Omental fat pad (tissue), 4 donors: ENCODE data around the gene MARCKSL1. TPM values are rescaled to one million over a fixed set of nuclear protein-coding genes. Genes with fewer than 3 reads are reported as not detected.
"Not testable (repeated sequence)": the region's sequence is repeated elsewhere in the genome, so short reads cannot be mapped to it uniquely, and the experiment has no call there.

ENCODE experiments used
- ATAC-seq: fragments of 150-250 bp; one replicate; pipeline ENCODE4 v1.9.1; 2016; ENCODE audit warnings: mild to moderate bottlenecking, moderate library complexity; ENCODE audit not compliant: low FRiP score
- DNase-seq: peaks from one replicate; pipeline ENCODE4 v3.0.0-alpha.2; 2019; ENCODE audit warnings: low spot score
- total RNA-seq, 4 donors: library from RNA; depleted of rRNA; stranded (reverse); fragments of >200 nt; gene quantifications; one replicate each; pipeline ENCODE4 v1.1.0, GENCODE V29; 2016
- TF ChIP-seq, protein P1 (sequence below), 3 donors: fragments of 450-650 bp; IDR thresholded peaks; one replicate each; pipeline ENCODE4 v1.5.1; 2016 to 2017; ENCODE audit warnings: antibody characterized with exemption in 3 of 3, mild to moderate bottlenecking in 3 of 3, moderate library complexity in 2 of 3

MARCKSL1 gene
- total RNA-seq, 4 donors from 2014 or later: 29.5 to 61.0 (median 42.7) TPM

DNA sequence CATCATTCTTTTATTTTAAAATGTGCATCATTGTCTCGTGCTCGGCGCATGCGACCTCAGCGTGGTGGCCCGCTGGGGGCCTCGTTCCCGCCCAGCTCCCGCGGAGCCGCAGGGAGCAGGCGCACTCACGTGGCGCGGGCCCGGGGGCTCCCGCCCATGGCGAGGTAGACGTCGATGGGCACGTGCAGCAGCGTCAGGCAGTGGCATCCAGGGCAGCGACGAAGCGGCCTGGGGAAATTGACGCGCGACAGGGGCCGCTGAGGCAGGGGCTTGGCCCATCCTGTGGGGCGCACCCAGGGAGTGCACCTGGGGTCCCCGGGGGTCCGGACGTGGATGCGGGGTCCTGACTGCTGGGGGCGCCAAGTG, 25.3 kb upstream of the MARCKSL1 start:
- ATAC-seq (no peak), DNase-seq (no peak)
- TF ChIP-seq, protein P1, sequence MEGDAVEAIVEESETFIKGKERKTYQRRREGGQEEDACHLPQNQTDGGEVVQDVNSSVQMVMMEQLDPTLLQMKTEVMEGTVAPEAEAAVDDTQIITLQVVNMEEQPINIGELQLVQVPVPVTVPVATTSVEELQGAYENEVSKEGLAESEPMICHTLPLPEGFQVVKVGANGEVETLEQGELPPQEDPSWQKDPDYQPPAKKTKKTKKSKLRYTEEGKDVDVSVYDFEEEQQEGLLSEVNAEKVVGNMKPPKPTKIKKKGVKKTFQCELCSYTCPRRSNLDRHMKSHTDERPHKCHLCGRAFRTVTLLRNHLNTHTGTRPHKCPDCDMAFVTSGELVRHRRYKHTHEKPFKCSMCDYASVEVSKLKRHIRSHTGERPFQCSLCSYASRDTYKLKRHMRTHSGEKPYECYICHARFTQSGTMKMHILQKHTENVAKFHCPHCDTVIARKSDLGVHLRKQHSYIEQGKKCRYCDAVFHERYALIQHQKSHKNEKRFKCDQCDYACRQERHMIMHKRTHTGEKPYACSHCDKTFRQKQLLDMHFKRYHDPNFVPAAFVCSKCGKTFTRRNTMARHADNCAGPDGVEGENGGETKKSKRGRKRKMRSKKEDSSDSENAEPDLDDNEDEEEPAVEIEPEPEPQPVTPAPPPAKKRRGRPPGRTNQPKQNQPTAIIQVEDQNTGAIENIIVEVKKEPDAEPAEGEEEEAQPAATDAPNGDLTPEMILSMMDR (IDR thresholded peaks at IDR 0.05): no peak

DNA sequence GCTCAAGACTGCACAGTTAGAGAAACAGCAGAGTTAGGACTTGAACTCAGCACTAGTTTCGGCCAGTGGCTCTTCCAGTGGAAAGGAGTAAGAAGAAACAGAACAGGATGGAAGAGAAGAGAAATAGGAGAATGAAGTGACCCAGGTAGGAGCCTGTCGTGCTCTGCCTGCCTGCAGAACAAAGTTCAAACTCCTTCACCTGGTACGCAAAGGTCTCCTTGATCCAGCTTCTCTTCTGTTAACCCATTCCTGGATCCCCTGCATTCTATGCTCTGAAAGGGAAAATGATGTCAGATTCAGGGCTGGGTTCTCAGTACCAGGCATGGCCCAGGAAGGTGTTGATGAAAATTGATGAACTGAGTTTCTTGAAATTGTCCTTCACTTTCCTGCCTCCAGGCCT, 22.4 kb upstream of the MARCKSL1 start:
- ATAC-seq: no peak
- TF ChIP-seq, protein P1 (IDR thresholded peaks at IDR 0.05): no peak
- no peak for DNase-seq

DNA sequence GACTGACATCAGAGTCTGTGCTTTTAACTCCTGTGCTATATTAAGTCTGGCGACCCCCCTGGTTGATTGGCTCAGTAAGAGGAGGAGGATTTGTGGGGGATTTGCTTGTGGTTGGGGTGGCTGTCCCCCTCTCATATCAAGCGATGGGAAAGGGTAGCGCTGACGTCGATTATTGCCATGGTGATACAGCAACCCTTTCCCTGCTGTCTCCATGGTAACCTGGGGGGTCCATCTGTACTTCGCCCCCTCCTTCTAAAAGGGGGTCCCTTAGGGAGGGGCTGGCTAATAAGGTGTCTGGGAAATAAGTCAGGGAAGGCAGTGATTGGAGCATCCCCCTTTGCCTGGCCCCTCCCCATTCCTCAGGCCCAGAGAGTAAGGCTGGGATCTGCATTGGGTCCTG, 21.6 kb upstream of the MARCKSL1 start:
- ATAC-seq (no peak), DNase-seq (no peak)
- TF ChIP-seq, protein P1 (IDR thresholded peaks at IDR 0.05): no peak

DNA sequence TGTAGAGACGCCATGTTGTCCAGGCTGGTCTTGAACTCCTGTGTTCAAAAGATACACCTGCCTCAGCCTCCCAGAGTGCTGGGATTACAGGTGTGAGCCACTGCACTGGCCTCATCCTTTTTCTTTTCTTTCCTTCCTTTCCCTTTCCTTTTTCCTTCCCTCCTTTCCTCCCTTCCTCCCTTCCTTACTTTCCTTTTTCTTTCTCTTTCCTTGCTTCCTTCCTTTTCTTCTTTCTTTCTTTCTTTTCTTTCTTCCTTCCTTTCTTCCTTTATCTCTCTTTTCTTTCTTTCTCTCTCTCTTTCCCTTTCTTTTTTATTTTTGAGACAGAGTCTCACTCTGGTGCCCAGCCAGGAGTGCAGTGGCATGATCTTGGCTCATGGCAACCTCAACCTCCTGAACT, 20.4 kb upstream of the MARCKSL1 start:
- DNase-seq (no peak), ATAC-seq (no peak)
- TF ChIP-seq, protein P1 (IDR thresholded peaks at IDR 0.05): no peak

DNA sequence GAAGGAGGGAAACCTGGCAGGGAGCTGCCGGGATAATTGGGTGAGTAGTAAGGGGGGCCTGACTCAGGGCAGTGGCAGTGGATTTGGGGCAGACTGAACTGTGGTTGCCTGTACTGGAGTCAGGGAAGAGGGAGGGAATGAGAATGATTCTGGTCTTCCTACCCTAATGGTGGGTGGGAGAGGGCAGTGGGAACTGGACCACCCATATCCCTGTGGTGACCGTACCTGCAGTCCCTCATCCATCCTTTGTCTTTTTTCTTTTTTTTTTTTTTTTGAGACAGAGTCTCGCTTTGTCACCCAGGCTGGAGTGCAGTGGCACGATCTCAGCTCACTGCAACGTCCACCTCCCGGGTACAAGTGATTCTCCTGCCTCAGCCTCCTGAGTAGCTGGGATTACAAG, 19.7 kb upstream of the MARCKSL1 start:
- not testable (repeated sequence) for ATAC-seq, DNase-seq

DNA sequence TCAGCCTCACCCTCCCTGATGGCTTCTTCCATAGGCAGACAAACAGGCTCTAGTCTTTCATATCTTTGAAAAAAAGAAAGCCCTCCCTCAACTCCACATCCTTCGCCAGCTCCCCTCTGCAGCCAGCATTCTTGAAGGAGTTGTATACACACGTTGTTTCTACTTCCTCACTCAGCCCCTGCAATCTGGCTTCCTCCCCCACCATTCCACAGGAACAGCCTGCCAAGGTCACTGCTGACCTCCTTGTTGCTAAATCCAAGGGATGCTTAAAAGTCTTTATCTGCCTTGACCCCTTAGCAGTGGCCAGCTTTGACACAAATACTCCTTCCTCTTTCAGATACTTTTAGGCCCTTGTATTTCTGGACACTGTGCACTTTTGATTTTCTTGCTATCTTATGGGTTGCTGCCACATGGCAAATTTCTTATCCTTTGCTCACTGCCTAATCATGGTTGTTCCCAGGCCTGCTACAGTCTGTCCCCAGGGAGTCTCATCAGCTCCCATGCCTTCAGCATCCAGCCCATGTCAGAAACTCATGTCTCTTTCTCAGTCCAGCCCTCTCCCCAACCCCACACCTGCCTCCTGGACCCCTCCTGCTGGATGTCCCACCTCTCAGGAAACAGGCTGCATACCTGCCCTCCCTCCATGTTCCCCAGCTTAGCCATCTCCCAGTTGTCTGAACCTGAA, 18.0 kb upstream of the MARCKSL1 start:
- TF ChIP-seq, protein P1 (IDR thresholded peaks at IDR 0.05): no peak
- DNase-seq: no peak
- peak; percentile 39 for ATAC-seq

DNA sequence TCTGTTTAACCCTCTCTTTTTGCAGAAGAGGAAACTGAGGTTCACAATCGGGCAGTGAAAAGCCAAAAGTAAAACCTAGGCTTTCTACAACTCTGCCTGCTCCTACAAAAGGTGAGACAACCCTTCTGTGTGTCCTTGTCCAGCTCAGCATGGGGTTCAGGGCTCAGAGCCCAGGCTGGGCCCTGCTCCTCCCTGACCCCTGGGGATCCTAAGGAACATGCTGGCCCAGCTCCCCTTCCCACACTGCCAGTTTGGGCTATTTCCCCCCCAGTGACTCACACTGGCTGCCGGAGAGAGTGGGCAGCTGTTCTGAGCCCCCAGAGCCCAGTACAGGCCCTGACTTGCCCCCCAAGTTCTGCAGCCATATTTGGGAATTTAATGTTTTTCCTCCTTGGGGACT, 17.4 kb upstream of the MARCKSL1 start:
- DNase-seq (no peak), ATAC-seq (no peak)
- TF ChIP-seq, protein P1 (IDR thresholded peaks at IDR 0.05): no peak
